ENCODE results near the gene AOPEP. TPM values are rescaled to one million over a fixed set of nuclear protein-coding genes. Genes with fewer than 3 reads are reported as not detected.

The AOPEP gene
- polyA plus RNA-seq, 1 of the 3 experiments (the other 2 are of a cell fraction): 54.6 TPM

DNA sequence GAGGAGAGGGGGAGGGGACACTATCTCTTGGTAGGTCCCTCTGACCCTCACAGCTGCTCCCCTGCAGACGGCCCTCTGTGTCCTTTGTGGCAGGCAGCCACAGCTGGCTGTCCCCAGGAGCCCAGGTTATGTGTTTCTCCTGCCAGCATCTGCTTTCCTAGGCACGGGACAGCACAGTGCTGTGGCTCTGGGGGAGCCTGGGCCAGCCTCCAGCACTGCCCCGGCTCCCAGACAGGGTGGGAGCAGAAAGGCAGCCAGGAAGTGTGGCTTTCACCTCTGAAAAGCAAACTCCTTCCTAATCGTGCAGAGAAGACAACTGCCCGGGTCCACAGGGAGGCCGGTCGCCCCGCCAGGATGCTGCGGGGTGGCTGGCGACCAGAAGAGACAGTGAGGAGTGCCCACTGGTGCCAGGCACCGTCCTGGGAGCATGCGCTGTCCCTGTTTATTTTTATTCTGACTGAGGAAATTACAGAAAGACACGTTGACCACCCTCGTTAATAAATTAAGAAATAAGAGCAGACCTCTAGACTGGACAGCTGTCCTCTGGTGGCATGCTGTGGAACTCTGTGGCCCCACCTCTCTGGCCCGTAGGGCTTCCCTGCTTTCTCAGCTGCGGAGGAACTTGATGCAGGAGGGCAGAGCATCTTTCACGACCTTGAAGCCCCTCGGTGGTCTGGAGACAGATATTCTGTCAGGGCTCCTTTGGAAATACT, 350.7 kb downstream of the AOPEP start:
- H3K9ac ChIP-seq: no peak overlapping the region
- H3K4me1 ChIP-seq (ENCODE audit: control insufficient read depth in 1 of 2, insufficient read depth in 2 of 2, low read depth in 1 of 2, low read length in 1 of 2): peaks cover 0 to 56% of the 10 kb centered on the region in 2 experiments; a peak in 1 of 4 replicates
- H3K4me3 ChIP-seq (ENCODE audit: low read depth in 2 of 2, low read length in 1 of 2): no peak overlapping the region
- peaks cover 57 to 76% of the 10 kb centered on the region in 2 experiments for H3K36me3 ChIP-seq (replicated peaks in 1 of 2; ENCODE audit: control insufficient read depth in 1 of 2, insufficient read depth in 2 of 2, low read length in 1 of 2)
- no peak overlapping the region for H3K4me2 ChIP-seq
- no peak for DNase-seq
- H2AFZ ChIP-seq (ENCODE audit: low read depth): no peak overlapping the region
- H3K9me3 ChIP-seq: no peaks in the 10 kb centered on the region
- ChIA-PET POLR2A (interaction anchor here (1.3 kb wide), 1 partner anchor 32 kb away, joined by 3 read pairs; no protein-coding TSS in a partner anchor), CTCF (interaction anchor here (1.1 to 2.1 kb wide), 2 partner anchors 26 to 51 kb away, joined by 3 to 6 read pairs; no protein-coding TSS in a partner anchor)
- H3K27me3 ChIP-seq (ENCODE audit: insufficient read depth): no peaks in the 10 kb centered on the region
- H3K27ac ChIP-seq (ENCODE audit: low read depth in 2 of 2, low read length in 1 of 2): peak overlapping the region in 1 of 2 experiments; percentile 53; a peak in 1 of 4 replicates
- TF ChIP-seq CHD2 (IDR thresholded peaks at IDR 0.05; ENCODE audit: low read length, partially characterized antibody) (no peak), EP300 (IDR thresholded peaks at IDR 0.05; ENCODE audit: borderline replicate concordance in 1 of 2, low read depth in 1 of 2, low read length in 1 of 2) (no peak), ELF1 (IDR thresholded peaks at IDR 0.05) (no peak), MEF2A (IDR thresholded peaks at IDR 0.05; ENCODE audit: borderline replicate concordance, low read depth) (no peak), FOSL2 (IDR thresholded peaks at IDR 0.05; ENCODE audit: borderline replicate concordance, low read depth) (no peak), RXRA (IDR thresholded peaks at IDR 0.05; ENCODE audit: borderline replicate concordance, low read depth) (no peak)
- TF ChIP-seq, protein P1, sequence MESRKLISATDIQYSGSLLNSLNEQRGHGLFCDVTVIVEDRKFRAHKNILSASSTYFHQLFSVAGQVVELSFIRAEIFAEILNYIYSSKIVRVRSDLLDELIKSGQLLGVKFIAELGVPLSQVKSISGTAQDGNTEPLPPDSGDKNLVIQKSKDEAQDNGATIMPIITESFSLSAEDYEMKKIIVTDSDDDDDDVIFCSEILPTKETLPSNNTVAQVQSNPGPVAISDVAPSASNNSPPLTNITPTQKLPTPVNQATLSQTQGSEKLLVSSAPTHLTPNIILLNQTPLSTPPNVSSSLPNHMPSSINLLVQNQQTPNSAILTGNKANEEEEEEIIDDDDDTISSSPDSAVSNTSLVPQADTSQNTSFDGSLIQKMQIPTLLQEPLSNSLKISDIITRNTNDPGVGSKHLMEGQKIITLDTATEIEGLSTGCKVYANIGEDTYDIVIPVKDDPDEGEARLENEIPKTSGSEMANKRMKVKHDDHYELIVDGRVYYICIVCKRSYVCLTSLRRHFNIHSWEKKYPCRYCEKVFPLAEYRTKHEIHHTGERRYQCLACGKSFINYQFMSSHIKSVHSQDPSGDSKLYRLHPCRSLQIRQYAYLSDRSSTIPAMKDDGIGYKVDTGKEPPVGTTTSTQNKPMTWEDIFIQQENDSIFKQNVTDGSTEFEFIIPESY (IDR thresholded peaks at IDR 0.05; ENCODE audit: borderline replicate concordance, low read depth): no peak
- TF ChIP-seq, protein P2, sequence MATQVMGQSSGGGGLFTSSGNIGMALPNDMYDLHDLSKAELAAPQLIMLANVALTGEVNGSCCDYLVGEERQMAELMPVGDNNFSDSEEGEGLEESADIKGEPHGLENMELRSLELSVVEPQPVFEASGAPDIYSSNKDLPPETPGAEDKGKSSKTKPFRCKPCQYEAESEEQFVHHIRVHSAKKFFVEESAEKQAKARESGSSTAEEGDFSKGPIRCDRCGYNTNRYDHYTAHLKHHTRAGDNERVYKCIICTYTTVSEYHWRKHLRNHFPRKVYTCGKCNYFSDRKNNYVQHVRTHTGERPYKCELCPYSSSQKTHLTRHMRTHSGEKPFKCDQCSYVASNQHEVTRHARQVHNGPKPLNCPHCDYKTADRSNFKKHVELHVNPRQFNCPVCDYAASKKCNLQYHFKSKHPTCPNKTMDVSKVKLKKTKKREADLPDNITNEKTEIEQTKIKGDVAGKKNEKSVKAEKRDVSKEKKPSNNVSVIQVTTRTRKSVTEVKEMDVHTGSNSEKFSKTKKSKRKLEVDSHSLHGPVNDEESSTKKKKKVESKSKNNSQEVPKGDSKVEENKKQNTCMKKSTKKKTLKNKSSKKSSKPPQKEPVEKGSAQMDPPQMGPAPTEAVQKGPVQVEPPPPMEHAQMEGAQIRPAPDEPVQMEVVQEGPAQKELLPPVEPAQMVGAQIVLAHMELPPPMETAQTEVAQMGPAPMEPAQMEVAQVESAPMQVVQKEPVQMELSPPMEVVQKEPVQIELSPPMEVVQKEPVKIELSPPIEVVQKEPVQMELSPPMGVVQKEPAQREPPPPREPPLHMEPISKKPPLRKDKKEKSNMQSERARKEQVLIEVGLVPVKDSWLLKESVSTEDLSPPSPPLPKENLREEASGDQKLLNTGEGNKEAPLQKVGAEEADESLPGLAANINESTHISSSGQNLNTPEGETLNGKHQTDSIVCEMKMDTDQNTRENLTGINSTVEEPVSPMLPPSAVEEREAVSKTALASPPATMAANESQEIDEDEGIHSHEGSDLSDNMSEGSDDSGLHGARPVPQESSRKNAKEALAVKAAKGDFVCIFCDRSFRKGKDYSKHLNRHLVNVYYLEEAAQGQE (IDR thresholded peaks at IDR 0.05; ENCODE audit: low read depth, low read length): no peak
- TF ChIP-seq, protein P3, sequence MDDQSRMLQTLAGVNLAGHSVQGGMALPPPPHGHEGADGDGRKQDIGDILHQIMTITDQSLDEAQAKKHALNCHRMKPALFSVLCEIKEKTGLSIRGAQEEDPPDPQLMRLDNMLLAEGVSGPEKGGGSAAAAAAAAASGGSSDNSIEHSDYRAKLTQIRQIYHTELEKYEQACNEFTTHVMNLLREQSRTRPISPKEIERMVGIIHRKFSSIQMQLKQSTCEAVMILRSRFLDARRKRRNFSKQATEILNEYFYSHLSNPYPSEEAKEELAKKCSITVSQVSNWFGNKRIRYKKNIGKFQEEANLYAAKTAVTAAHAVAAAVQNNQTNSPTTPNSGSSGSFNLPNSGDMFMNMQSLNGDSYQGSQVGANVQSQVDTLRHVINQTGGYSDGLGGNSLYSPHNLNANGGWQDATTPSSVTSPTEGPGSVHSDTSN (IDR thresholded peaks at IDR 0.05): no peak
- TF ChIP-seq, protein P4, sequence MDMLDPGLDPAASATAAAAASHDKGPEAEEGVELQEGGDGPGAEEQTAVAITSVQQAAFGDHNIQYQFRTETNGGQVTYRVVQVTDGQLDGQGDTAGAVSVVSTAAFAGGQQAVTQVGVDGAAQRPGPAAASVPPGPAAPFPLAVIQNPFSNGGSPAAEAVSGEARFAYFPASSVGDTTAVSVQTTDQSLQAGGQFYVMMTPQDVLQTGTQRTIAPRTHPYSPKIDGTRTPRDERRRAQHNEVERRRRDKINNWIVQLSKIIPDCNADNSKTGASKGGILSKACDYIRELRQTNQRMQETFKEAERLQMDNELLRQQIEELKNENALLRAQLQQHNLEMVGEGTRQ (IDR thresholded peaks at IDR 0.05; ENCODE audit: borderline replicate concordance, low read depth, low read length): no peak
- TF ChIP-seq, protein P5, sequence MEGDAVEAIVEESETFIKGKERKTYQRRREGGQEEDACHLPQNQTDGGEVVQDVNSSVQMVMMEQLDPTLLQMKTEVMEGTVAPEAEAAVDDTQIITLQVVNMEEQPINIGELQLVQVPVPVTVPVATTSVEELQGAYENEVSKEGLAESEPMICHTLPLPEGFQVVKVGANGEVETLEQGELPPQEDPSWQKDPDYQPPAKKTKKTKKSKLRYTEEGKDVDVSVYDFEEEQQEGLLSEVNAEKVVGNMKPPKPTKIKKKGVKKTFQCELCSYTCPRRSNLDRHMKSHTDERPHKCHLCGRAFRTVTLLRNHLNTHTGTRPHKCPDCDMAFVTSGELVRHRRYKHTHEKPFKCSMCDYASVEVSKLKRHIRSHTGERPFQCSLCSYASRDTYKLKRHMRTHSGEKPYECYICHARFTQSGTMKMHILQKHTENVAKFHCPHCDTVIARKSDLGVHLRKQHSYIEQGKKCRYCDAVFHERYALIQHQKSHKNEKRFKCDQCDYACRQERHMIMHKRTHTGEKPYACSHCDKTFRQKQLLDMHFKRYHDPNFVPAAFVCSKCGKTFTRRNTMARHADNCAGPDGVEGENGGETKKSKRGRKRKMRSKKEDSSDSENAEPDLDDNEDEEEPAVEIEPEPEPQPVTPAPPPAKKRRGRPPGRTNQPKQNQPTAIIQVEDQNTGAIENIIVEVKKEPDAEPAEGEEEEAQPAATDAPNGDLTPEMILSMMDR (IDR thresholded peaks at IDR 0.05): no peak
- no peaks in the 10 kb centered on the region for H3K9me2 ChIP-seq
- peaks cover 5% of the 10 kb centered on the region for H3F3A ChIP-seq (replicated peaks; ENCODE audit: insufficient read depth)
- peaks cover 92% of the 10 kb centered on the region for H3K79me2 ChIP-seq (ENCODE audit: insufficient read depth)
- 88% methylated on average over 15 of the region's 18 CpGs for WGBS (ENCODE audit: low lambda C conversion rate)
- H4K20me1 ChIP-seq (ENCODE audit: insufficient read depth): peaks cover 95% of the 10 kb centered on the region
